GM12878 (cell line): ENCODE data around the gene ACSL4. TPM values are rescaled to one million over a fixed set of nuclear protein-coding genes. Genes with fewer than 3 reads are reported as not detected.

ENCODE experiments used
- HDGF ChIP-seq: fragments of 450-650 bp; IDR thresholded peaks from 2 replicates; pipeline ENCODE4 v1.6.1; 2016; ENCODE audit warnings: antibody characterized with exemption
- NBN ChIP-seq: fragments of 450-650 bp; IDR thresholded peaks from 2 replicates; pipeline ENCODE4 v1.6.1; 2016
- NFYA ChIP-seq: IDR thresholded peaks from 2 replicates; pipeline ENCODE4 v1.6.1; 2011; ENCODE audit warnings: low read depth, mild to moderate bottlenecking, low read length, improper control_type of control experiment, borderline replicate concordance
- ZSCAN29 ChIP-seq: fragments of 450-650 bp; IDR thresholded peaks from 2 replicates; pipeline ENCODE4 v1.6.1; 2017; ENCODE audit warnings: mild to moderate bottlenecking, moderate library complexity
- polyA plus RNA-seq, 11 experiments: library from polyadenylated mRNA; depleted of rRNA in 4 of 11; unstranded in 6 of 11; stranded (reverse) in 5 of 11; fragments of >200 nt; fragmentation: Nextera tagmentation in 4 of 11; fragmentation: Illumina TruSeq in 1 of 11; extraction: Ambion mirVana in 4 of 11; extraction: Trizol in 1 of 11; gene quantifications; 1 replicate in 1 of 11; 2 replicates in 10 of 11; pipeline versions ENCODE4 v1.2.1 to v1.2.3, GENCODE V29; 2011 to 2016; ENCODE audit warnings: inconsistent platforms in 2 of 11, missing spikeins in 2 of 11, low read depth in 1 of 11
- total RNA-seq, 4 experiments: library from RNA; depleted of rRNA in 3 of 4; stranded (reverse); fragments of >200 nt in 3 of 4; fragmentation: Illumina TruSeq in 1 of 4; extraction: Trizol in 1 of 4; gene quantifications; 2 replicates each; pipeline versions ENCODE4 v1.2.1 to v1.2.3, GENCODE V29; 2013 to 2021
- TF ChIP-seq, protein P1 (sequence below): fragments of 450-650 bp; IDR thresholded peaks from 2 replicates; pipeline ENCODE4 v1.6.1; 2016; ENCODE audit warnings: mild to moderate bottlenecking, moderate library complexity, borderline replicate concordance
- TF ChIP-seq, protein P2 (sequence below): fragments of 450-650 bp; formaldehyde crosslinking; IDR thresholded peaks from 2 replicates; pipeline ENCODE4 v1.4.0; 2020; ENCODE audit warnings: mild to moderate bottlenecking, moderate library complexity
- TF ChIP-seq, protein P3 (sequence below): IDR thresholded peaks from 2 replicates; pipeline ENCODE4 v1.6.1; 2011; ENCODE audit warnings: low read depth, low read length, improper control_type of control experiment, borderline replicate concordance
- TF ChIP-seq, protein P4 (sequence below): fragments of 450-650 bp; IDR thresholded peaks from 2 replicates; pipeline ENCODE4 v1.6.1; 2016; ENCODE audit warnings: mild to moderate bottlenecking
- TF ChIP-seq, protein P5 (sequence below): fragments of 450-650 bp; IDR thresholded peaks from 2 replicates; pipeline ENCODE4 v1.6.1; 2017; ENCODE audit warnings: mild to moderate bottlenecking

The ACSL4 gene
- total and polyA plus RNA-seq, 10 of the 15 experiments (the other 5 are each of a cell fraction or from before 2014, with no cell fraction given): 20.7 to 66.6 (median 45.4) TPM

DNA sequence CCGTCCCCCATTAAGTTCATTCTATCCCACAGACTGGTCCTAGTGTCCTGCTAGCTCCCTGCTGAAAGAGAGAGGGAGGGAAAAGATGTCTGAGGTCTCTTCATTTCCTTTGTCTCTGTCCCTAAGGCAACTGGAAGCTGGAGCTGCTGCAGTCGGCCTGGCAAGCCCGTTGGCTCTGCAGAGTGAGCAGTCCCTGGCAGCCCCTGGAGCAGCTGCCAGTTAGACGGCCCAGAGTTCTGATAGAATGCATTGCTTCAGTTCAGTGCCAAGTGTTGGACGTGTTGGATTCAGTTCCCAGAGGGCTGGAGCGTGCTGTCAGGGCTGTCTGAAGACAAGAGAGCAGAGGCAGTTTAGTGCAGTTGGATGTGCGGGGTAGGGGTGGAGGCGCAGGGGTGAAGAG lies 109.1 kb downstream of the ACSL4 start (continued):
- TF ChIP-seq, protein P1, sequence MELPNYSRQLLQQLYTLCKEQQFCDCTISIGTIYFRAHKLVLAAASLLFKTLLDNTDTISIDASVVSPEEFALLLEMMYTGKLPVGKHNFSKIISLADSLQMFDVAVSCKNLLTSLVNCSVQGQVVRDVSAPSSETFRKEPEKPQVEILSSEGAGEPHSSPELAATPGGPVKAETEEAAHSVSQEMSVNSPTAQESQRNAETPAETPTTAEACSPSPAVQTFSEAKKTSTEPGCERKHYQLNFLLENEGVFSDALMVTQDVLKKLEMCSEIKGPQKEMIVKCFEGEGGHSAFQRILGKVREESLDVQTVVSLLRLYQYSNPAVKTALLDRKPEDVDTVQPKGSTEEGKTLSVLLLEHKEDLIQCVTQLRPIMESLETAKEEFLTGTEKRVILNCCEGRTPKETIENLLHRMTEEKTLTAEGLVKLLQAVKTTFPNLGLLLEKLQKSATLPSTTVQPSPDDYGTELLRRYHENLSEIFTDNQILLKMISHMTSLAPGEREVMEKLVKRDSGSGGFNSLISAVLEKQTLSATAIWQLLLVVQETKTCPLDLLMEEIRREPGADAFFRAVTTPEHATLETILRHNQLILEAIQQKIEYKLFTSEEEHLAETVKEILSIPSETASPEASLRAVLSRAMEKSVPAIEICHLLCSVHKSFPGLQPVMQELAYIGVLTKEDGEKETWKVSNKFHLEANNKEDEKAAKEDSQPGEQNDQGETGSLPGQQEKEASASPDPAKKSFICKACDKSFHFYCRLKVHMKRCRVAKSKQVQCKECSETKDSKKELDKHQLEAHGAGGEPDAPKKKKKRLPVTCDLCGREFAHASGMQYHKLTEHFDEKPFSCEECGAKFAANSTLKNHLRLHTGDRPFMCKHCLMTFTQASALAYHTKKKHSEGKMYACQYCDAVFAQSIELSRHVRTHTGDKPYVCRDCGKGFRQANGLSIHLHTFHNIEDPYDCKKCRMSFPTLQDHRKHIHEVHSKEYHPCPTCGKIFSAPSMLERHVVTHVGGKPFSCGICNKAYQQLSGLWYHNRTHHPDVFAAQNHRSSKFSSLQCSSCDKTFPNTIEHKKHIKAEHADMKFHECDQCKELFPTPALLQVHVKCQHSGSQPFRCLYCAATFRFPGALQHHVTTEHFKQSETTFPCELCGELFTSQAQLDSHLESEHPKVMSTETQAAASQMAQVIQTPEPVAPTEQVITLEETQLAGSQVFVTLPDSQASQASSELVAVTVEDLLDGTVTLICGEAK: no peak
- TF ChIP-seq, protein P2, sequence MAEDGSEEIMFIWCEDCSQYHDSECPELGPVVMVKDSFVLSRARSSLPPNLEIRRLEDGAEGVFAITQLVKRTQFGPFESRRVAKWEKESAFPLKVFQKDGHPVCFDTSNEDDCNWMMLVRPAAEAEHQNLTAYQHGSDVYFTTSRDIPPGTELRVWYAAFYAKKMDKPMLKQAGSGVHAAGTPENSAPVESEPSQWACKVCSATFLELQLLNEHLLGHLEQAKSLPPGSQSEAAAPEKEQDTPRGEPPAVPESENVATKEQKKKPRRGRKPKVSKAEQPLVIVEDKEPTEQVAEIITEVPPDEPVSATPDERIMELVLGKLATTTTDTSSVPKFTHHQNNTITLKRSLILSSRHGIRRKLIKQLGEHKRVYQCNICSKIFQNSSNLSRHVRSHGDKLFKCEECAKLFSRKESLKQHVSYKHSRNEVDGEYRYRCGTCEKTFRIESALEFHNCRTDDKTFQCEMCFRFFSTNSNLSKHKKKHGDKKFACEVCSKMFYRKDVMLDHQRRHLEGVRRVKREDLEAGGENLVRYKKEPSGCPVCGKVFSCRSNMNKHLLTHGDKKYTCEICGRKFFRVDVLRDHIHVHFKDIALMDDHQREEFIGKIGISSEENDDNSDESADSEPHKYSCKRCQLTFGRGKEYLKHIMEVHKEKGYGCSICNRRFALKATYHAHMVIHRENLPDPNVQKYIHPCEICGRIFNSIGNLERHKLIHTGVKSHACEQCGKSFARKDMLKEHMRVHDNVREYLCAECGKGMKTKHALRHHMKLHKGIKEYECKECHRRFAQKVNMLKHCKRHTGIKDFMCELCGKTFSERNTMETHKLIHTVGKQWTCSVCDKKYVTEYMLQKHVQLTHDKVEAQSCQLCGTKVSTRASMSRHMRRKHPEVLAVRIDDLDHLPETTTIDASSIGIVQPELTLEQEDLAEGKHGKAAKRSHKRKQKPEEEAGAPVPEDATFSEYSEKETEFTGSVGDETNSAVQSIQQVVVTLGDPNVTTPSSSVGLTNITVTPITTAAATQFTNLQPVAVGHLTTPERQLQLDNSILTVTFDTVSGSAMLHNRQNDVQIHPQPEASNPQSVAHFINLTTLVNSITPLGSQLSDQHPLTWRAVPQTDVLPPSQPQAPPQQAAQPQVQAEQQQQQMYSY (CRISPR knock-in tag): no peak
- TF ChIP-seq, protein P3, sequence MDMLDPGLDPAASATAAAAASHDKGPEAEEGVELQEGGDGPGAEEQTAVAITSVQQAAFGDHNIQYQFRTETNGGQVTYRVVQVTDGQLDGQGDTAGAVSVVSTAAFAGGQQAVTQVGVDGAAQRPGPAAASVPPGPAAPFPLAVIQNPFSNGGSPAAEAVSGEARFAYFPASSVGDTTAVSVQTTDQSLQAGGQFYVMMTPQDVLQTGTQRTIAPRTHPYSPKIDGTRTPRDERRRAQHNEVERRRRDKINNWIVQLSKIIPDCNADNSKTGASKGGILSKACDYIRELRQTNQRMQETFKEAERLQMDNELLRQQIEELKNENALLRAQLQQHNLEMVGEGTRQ: no peak
- TF ChIP-seq, protein P4, sequence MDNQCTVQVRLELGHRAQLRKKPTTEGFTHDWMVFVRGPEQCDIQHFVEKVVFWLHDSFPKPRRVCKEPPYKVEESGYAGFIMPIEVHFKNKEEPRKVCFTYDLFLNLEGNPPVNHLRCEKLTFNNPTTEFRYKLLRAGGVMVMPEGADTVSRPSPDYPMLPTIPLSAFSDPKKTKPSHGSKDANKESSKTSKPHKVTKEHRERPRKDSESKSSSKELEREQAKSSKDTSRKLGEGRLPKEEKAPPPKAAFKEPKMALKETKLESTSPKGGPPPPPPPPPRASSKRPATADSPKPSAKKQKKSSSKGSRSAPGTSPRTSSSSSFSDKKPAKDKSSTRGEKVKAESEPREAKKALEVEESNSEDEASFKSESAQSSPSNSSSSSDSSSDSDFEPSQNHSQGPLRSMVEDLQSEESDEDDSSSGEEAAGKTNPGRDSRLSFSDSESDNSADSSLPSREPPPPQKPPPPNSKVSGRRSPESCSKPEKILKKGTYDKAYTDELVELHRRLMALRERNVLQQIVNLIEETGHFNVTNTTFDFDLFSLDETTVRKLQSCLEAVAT: no peak
- TF ChIP-seq ZSCAN29 (no peak), NBN (no peak), HDGF (no peak), NFYA (no peak)
- TF ChIP-seq, protein P5, sequence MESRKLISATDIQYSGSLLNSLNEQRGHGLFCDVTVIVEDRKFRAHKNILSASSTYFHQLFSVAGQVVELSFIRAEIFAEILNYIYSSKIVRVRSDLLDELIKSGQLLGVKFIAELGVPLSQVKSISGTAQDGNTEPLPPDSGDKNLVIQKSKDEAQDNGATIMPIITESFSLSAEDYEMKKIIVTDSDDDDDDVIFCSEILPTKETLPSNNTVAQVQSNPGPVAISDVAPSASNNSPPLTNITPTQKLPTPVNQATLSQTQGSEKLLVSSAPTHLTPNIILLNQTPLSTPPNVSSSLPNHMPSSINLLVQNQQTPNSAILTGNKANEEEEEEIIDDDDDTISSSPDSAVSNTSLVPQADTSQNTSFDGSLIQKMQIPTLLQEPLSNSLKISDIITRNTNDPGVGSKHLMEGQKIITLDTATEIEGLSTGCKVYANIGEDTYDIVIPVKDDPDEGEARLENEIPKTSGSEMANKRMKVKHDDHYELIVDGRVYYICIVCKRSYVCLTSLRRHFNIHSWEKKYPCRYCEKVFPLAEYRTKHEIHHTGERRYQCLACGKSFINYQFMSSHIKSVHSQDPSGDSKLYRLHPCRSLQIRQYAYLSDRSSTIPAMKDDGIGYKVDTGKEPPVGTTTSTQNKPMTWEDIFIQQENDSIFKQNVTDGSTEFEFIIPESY: no peak
